ENCODE results near the gene CLASP2. TPM values are rescaled to one million over a fixed set of nuclear protein-coding genes. Genes with fewer than 3 reads are reported as not detected.

CLASP2 gene
- polyA plus RNA-seq, 3 donors = 10.1 to 16.1 (median 13.9) TPM

DNA sequence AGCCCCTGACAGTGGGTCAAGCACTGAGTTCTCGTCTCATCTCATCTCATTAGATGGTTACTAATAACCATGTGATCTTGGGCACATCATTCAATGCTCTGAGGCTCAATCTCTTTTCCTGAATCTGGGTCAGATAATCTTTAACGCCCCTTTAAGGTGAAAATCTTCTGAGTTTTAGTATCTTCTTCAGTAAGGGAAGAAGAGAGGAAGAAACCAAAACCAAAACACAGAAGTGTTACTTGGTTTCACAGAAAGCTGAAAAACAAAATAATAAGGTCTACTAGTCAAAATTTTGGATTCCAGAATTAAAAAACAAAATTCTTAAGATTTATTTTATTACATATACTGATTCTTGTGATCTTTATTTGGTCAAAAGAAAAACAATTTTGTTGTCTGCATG is 78.2 kb downstream of the CLASP2 start:
- Histone ChIP-seq H3K4me3 (replicated peaks in 1 of 3; ENCODE audit: low read depth in 2 of 3, low read length in 3 of 3) (no peak overlapping the region), H4K20me1 (ENCODE audit: insufficient read depth, low read length) (no peaks in the 10 kb centered on the region), H3K36me3 (replicated peaks in 1 of 2; ENCODE audit: control insufficient read depth in 1 of 2, insufficient read depth in 2 of 2, low read length in 2 of 2) (peaks cover 32 to 60% of the 10 kb centered on the region in 2 donors), H3K79me2 (ENCODE audit: insufficient read depth, low read length) (no peaks in the 10 kb centered on the region), H3K27ac (ENCODE audit: low read depth in 1 of 2, low read length in 2 of 2) (peak overlapping the region in 1 of 2 donors; percentile 8), H3K4me2 (replicated peaks; ENCODE audit: extremely low read depth, low read length, poor library complexity, severe bottlenecking) (no peak overlapping the region), H3K27me3 (ENCODE audit: control insufficient read depth in 2 of 2, insufficient read depth in 2 of 2, low read length in 2 of 2) (no peaks in the 10 kb centered on the region), H2AFZ (ENCODE audit: insufficient read depth, low read depth, low read length, poor library complexity, severe bottlenecking) (no peak overlapping the region), H3K9me3 (replicated peaks in 1 of 2; ENCODE audit: control insufficient read depth in 1 of 2, insufficient read depth in 1 of 2, low read length in 2 of 2) (no peaks in the 10 kb centered on the region), H3K9ac (ENCODE audit: insufficient read depth, low read length, poor library complexity, severe bottlenecking) (no peak overlapping the region), H3K4me1 (ENCODE audit: control insufficient read depth in 1 of 2, insufficient read depth in 2 of 2, low read length in 2 of 2) (no peaks in the 10 kb centered on the region)
- Mint-ChIP-seq H3K4me3 (no peak overlapping the region), H3K36me3 (peaks cover 33% of the 10 kb centered on the region in 2 donors), H3K27ac (no peak overlapping the region), H3K27me3 (ENCODE audit: low read depth in 3 of 3) (no peaks in the 10 kb centered on the region), H3K9me3 (no peaks in the 10 kb centered on the region), H3K4me1 (peaks cover 2% of the 10 kb centered on the region)
- intact Hi-C loops (cut with micrococcal nuclease) = loop anchor here in 1 of 2 donors (5.0 kb wide), 1 partner anchor 147 kb away; no protein-coding TSS in a partner anchor
- TF ChIP-seq, protein P1, sequence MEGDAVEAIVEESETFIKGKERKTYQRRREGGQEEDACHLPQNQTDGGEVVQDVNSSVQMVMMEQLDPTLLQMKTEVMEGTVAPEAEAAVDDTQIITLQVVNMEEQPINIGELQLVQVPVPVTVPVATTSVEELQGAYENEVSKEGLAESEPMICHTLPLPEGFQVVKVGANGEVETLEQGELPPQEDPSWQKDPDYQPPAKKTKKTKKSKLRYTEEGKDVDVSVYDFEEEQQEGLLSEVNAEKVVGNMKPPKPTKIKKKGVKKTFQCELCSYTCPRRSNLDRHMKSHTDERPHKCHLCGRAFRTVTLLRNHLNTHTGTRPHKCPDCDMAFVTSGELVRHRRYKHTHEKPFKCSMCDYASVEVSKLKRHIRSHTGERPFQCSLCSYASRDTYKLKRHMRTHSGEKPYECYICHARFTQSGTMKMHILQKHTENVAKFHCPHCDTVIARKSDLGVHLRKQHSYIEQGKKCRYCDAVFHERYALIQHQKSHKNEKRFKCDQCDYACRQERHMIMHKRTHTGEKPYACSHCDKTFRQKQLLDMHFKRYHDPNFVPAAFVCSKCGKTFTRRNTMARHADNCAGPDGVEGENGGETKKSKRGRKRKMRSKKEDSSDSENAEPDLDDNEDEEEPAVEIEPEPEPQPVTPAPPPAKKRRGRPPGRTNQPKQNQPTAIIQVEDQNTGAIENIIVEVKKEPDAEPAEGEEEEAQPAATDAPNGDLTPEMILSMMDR (IDR thresholded peaks at IDR 0.05) = no peak
- WGBS (ENCODE audit: insufficient coverage) = no CpG with 5 or more reads among the region's 2 CpGs
- no peak for DNase-seq

DNA sequence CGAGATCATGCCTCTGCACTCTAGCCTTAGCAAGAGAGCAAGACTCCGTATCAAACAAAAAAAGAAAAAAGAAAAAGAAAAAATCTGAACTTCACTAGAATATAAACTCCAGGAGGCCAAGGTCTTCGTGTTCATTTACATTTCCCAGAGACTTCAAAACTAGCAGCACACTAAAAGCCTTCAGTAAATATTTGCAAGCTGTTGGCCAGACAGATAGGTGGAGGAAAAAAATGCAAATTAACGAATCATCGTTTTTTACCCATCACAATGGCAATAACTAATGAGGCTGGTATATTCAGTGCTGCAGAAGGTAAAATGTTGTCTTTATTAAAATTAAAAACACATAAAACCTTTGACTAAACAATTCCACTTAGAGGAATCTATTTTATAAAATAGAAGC is 80.6 kb downstream of the CLASP2 start:
- Histone ChIP-seq H3K4me2 (replicated peaks; ENCODE audit: extremely low read depth, low read length, poor library complexity, severe bottlenecking) (no peak overlapping the region), H3K4me1 (ENCODE audit: control insufficient read depth in 1 of 2, insufficient read depth in 2 of 2, low read length in 2 of 2) (no peaks in the 10 kb centered on the region), H3K9me3 (replicated peaks in 1 of 2; ENCODE audit: control insufficient read depth in 1 of 2, insufficient read depth in 1 of 2, low read length in 2 of 2) (no peaks in the 10 kb centered on the region), H3K79me2 (ENCODE audit: insufficient read depth, low read length) (no peaks in the 10 kb centered on the region), H3K4me3 (replicated peaks in 1 of 3; ENCODE audit: low read depth in 2 of 3, low read length in 3 of 3) (no peak overlapping the region), H3K36me3 (replicated peaks in 1 of 2; ENCODE audit: control insufficient read depth in 1 of 2, insufficient read depth in 2 of 2, low read length in 2 of 2) (peaks cover 18 to 55% of the 10 kb centered on the region in 2 donors), H2AFZ (ENCODE audit: insufficient read depth, low read depth, low read length, poor library complexity, severe bottlenecking) (no peak overlapping the region), H3K27ac (ENCODE audit: low read depth in 1 of 2, low read length in 2 of 2) (no peak overlapping the region), H3K9ac (ENCODE audit: insufficient read depth, low read length, poor library complexity, severe bottlenecking) (no peak overlapping the region), H3K27me3 (ENCODE audit: control insufficient read depth in 2 of 2, insufficient read depth in 2 of 2, low read length in 2 of 2) (no peaks in the 10 kb centered on the region), H4K20me1 (ENCODE audit: insufficient read depth, low read length) (no peaks in the 10 kb centered on the region)
- intact Hi-C loops (cut with micrococcal nuclease) = loop anchor here (2.0 to 5.0 kb wide), 2 partner anchors 149 to 150 kb away; no protein-coding TSS in a partner anchor
- no CpG with 5 or more reads among the region's 5 CpGs for WGBS (ENCODE audit: insufficient coverage)
- TF ChIP-seq, protein P1 (IDR thresholded peaks at IDR 0.05) = no peak
- H3K27me3 Mint-ChIP-seq (ENCODE audit: low read depth in 3 of 3) = no peaks in the 10 kb centered on the region
- DNase-seq = no peak
- H3K4me1 Mint-ChIP-seq = peaks cover 2% of the 10 kb centered on the region
- H3K36me3 Mint-ChIP-seq = peaks cover 34 to 35% of the 10 kb centered on the region in 2 donors
- no peak overlapping the region for H3K4me3 Mint-ChIP-seq
- no peaks in the 10 kb centered on the region for H3K9me3 Mint-ChIP-seq
- H3K27ac Mint-ChIP-seq = peak overlapping the region in 2 of 7 donors; percentile 22 to 30
